HG03521 (cell line): ENCODE results near the gene STIMATE.

ENCODE experiments used
- ATAC-seq: cut with Tn5 transposase; IDR thresholded peaks from one replicate; pipeline ENCODE4 v1.9.1; 2021; ENCODE audit warnings: mild to moderate bottlenecking, moderate library complexity; ENCODE audit not compliant: unreplicated experiment

The STIMATE gene

DNA sequence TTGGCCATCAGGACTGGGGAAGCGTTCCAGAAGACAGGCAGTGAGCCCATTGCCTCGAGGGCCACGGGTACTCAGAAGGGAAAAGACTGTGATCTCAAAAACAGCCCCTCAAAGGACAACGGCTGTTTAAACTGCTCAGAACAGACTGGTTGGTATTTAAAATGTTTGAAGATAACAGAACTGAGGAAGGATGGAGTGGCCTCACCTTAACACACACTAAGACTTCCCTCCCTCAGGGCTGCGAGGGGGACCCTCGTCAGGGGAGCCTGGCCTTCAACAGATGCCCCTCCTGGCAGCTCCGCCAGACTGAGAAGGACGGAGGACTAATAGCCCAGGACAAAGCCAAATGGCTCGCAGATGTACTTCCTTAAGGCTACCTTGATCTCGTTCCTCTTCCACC is 2.6 kb downstream of the STIMATE start:
- ATAC-seq, result no peak

DNA sequence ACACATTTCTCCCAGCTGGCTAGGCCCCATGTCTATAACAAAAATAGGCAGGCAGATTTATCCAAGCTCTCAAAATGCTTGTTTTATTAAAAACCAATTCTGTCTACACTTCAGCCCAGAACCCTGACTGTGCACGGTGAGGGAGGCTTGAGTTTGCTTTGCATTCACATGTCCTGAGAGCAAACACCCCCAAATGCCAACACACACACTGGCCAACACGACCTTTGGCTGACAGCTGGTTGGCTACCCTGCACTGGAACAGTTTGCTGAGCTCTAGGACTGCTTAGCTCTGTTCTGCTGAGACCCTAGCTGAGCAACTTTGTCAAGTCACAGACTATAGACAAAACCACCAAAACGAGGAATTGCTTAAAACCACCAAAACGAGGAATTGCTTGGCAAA is 3.6 kb downstream of the STIMATE start:
- ATAC-seq, result no peak

DNA sequence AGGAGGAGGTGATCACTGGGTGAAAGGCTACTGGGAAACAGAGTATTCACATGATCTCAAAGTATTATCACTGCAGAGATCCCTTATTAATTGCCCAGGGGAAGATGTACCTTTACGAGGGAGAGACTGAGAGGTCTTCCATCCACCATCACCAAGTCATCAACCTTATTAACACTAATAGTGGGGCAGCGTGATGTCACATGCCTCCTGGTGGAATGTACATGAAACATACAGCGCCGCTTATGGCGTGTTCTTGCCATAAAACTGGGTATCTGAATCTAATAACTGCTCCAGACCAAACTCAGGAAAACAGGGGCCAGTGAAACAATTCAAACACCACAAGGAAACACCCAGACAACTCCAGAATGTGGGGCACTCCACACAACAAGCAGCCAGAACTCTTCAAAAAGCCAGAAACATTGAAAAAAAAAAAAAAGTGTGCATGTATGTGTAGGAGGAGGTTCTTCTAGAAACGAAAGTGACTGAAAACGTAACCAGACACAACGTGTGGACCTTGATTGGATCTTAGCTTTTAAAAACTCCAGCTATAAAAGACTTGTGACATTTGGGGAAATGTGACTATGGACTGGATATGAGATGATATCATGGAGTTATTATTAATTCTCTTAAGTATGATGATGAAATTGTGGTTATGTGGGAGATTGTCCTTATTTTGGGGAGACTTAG is 4.6 kb downstream of the STIMATE start:
- no peak for ATAC-seq

DNA sequence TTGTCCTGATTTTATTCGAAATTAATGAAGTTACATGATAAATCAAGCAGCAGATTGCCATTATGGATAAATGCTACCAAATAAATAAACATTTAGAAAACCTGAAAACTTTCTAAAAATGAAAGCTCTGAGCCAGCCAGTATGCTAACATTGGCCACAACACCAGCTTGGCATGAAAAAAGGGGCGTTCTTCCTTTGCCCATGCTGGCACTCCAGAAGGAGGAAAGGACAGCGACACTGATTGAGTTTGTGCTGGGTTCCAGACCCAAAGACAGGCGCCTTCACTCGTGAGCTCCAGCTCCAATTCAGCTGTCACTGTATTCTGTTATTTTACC is 5.1 kb downstream of the STIMATE start:
- no peak for ATAC-seq

DNA sequence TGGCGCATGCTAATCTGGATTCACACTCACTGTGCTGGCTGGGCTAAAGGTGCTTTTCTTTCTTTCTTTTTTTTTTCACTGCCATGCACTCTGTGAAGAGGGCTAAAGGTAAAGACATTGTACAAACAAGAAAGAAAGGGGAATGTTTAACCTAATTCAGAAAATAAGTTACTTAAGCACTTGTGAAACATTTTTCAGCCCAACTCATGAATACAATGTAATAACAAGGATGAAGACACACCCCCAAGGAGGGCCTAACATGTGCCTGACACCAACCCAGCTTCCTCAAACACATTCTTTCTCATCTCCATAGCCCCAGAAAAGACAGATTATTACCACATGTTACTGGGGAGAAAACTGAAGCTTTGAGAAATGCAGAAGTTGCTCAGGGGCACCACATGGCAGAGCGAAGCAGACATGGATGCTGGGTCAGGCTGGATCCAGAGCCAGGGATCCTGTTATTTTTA is 5.7 kb downstream of the STIMATE start:
- no peak for ATAC-seq

DNA sequence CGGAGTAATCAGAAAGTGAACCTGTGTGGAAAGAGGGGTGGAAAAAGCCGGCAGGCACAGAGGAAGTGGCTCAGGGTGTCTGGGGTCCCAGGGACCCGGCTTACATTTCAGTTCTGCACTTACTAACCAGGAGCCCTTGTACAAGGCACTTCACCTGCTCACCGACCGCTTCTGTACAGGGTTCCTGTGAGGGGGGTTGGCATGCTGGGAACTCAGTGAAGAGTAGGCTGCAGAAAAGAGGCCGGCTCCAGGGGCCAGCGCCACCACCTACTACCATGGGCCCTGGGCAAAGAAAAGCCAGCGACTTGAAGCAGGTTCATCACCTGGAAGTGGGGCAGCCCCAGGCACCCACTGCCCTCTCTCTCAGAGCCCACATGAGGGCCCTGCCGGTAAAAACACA is 6.2 kb downstream of the STIMATE start:
- no peak for ATAC-seq

DNA sequence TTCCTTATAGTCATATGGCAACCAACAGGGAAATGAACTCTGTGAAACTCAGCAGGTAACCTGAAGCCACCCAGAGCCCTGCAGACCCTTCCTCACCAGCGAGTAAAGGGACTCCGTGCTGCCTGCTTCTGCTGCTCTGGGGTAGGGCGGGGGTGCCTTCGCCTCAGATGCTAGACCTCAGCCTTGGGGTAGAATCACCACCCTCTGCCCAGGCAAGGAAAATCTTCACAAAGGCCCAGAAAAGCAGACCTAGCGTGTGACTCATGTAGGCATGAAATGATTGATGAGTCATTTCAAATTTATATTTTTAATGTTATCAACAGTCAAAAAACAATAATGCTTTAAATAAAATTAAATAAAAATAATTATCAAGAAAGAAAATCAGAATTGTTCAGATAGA is 6.6 kb downstream of the STIMATE start:
- ATAC-seq, result no peak

DNA sequence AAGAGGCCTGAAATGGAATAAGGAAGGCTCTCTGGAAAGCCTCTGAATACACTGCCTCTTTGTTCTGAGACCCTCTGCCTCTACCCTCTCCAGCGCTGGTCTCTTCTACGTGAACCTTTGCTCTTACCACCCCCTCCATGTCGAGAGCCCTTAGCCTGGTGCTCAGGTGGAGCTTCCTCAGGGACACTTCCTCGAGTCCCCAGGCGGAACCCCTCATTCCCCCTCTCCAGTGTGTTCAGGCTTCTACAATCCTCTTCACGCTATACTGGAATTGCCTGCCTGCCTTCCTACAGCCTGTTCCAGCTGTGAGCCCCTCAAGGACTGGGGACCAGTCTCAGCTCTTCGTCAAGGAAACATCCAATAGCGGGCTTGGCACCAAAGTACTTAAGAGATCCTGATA is 7.4 kb downstream of the STIMATE start:
- ATAC-seq, result no peak

DNA sequence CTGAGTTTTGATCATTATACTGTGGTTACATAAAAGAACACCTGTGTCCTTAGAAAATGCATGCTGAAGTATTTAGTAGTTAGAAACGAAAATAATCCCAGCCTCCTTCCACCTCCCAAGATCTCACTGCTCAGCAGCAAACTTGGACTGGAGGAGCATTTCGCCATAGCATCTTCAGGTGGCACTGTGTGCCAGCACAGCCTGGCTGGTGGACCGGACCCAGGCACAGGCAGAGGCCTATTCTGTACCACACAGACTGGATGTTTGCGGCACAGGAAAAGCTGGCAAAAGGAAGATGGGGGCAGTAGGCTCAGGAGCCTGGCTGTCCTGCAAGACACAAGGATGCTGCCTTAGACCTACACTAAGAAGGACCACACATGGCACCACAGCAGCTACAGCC is 10.2 kb downstream of the STIMATE start:
- no peak for ATAC-seq

DNA sequence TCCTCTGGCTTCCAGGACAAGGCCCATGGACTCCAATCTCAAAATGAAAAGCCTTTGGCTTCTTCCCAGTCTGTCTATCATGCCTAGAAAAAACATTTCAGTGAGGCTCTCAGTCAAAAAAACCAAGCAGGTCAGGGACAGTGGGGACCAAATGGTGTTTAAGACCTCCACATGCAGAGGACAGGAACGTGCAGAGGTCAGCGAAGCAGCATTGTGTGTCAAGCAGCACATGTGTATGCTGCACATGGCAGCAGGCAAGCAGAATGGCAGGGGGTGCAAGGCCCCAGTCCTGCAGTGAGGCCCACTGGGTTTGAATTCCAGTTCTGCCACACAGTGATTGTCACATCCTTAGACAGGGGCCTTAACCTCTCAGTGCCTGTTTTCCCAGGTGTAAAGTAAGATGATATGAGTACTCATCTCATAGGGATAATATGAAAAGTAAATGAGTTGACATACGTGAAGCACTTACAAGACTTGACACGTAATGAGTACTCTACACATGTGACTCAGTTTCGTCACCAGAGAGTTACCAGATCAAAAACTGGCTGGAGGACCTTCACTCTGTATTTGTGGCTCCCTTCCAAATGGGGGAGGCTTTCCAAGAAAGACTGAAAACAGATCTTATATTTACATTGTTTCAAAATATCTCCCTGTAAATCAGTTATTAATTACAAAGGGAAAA is 11.2 kb downstream of the STIMATE start:
- ATAC-seq, result no peak

DNA sequence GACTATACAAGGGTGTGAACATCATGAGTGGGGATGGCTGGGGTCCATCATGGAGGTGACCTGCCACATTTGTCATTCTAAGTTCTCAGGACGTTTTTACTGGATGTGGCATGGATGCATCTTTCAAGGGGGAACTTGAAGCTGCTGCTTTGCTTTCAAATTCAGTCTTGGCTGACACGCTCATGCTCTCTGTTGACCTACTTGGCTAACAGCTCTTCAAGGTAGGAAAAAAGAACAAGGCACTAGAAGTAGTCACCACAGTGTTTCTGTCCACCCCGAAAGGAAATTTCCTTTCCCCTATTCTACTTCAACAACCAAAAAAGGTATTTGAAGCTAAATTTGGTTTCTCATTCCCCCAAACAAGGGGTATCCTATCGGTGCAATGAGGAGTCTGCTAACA is 15.0 kb downstream of the STIMATE start:
- no peak for ATAC-seq

DNA sequence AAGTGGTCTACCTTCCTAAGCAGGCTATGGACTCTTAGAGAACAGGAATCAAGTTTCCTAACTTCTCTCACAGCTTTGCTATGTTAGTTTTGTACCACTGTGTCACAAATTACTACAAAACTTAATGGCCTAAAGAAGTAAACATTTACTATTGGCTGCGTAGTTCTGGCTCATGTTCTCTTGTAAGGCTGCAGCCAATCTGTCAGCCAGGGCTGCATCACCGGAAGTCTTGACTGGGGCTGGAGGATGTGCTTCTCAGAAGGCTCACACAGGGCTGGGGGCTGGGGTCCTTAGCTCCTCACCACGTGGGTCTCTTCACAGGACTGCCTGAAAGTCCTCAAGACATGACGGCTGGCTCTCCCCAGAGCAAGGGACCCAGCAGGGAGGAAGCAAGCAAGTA is 15.5 kb downstream of the STIMATE start:
- no peak for ATAC-seq

DNA sequence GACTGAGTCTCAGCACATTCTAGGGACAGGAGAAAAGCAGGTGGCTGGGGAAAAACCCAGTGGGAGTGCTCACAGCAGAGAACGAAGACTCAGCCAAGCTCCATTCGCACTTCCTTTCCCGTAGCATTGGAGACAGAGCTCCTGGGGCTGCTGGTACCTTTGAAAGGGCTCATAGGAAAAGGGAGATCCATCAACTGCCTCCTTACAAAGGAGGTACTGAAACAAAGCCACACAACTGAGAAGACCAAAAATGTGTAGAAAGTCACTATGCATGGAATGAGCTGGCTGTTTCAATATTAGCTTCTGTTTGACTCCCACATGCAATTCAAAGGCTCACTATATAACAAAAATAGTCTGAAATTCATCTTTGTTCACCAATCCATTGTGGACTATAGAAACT is 16.9 kb downstream of the STIMATE start:
- no peak for ATAC-seq

DNA sequence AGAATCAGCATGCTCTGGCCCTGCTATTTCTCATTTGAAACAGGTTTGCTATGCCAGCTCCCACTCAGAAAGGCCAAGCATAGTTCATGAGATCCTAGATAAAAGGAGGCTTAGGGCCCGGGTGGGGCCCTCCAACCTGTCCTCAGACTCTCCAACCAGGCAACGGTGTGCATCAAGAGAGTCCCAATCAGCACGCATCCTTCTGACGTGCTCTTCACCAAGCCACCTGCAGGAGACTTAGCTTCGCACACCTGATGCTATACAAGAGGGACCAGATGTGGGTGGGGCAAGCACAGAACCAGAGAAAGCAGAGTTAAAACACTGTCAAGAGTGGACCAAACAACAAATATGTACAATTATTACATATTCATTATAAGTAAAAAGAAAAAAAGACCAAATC is 17.3 kb downstream of the STIMATE start:
- no peak for ATAC-seq

DNA sequence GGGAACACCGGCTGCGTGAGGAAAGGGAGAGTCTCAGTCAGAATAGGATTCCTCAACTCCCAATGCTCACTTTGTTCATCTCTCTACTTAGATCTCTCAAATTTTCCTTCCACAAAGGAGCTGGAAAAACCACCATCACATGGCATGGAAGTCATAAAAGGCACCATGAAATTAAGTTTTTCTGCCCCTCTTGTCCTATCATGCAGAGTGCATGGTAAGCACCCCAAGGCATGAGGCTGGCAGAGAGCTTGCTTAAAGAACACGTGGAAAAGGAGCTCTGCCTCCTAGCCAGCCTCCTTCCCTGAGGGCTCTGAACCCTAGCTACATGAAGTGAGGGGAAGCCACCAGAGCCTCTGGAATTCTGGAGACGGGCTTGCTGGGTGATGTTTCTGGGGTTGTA is 17.8 kb downstream of the STIMATE start:
- ATAC-seq, result no peak

DNA sequence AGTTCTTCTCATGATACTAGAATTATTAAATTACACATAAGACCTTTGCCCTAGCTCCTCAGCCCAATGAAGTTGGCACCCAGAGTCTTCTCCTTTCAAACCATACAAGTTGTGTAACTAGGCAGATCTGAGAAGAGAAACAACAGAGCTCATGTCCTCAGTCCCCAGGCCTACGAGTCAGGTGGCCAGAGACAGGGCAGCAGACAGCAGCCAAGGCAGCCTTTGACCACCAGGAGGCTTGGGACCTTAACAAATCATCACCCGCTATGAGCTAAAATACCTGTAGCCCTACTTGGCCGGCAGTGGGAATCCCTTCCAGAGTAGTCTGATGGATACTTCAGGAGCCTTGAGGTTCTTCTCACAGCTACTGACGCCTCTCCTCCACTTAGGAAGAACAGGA is 18.3 kb downstream of the STIMATE start:
- no peak for ATAC-seq

DNA sequence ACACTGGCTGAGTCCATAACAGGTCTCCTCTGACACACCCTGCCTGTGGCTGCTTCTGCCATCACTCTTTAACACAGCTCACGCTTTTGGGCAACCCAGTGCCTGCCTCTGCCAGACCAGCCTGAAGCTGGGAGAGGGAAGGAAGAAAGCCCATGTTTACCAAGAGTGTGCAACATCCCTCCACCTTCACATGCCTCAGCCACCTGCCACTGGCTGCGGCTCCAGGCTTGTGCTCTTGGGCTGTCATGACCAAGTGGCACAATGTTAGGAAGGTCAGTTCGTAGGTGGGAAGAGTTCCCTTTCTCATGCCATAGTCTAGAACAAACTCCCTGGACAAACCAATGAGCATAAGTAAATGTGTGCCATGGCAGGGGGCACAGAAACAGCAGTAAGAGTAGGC is 20.3 kb downstream of the STIMATE start:
- no peak for ATAC-seq

DNA sequence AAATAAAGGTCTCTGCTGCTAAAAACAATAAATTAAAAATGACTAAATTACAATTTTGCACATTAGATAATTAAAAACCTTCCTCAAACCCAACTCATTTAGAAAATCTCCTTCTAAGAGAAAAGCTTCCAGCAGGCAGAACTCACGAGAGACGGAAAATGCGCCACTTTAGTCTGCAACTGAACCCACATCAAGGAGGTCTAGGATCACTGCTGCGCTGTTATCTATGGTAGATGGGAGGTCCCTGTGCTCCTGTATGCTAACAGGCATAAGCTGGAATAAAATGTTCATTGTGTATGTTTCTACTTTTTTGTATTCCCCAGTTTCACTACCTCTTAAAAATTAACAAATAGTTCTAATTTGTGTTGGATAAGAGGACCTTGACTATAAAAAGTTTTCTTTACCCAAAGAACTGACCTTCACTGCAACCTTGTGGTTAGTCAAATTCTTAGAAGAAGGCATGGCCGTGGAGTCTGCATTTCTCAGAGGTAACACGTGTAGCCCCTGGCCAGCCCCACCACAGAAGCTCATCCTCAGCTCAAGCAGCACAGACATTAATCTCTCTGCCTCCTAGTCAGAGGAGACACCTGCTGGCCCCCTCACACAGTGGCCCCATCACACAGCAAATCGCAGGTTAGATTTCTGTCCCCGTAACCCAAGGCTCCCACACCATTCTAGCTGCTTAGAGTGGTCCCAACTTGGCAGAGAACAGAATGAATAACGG is 22.3 kb downstream of the STIMATE start:
- ATAC-seq, result no peak

DNA sequence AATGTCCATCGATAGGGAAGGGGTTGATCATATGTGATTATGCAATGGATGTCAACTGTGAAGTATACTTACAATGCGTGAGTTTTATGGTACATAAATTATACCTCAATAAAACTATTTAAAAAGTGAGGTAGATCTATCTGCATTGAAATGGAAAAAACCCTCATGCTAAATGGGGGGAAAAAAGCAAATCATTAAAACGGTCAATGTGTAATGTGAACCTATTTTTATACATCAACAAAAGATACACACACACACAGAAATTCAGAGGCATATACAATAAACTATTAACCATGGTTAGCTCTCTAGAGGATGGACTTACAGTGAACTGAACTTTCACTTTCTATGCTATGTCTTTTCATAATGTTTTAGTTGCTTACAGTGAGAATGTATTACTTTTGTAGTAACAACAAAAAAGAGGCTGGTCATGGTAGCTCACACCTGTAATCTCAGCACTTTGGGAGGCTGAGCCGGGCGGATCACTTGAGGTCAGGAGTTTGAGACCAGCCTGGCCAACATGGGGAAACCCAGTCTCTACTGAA is 23.1 kb downstream of the STIMATE start:
- ATAC-seq, result no peak

DNA sequence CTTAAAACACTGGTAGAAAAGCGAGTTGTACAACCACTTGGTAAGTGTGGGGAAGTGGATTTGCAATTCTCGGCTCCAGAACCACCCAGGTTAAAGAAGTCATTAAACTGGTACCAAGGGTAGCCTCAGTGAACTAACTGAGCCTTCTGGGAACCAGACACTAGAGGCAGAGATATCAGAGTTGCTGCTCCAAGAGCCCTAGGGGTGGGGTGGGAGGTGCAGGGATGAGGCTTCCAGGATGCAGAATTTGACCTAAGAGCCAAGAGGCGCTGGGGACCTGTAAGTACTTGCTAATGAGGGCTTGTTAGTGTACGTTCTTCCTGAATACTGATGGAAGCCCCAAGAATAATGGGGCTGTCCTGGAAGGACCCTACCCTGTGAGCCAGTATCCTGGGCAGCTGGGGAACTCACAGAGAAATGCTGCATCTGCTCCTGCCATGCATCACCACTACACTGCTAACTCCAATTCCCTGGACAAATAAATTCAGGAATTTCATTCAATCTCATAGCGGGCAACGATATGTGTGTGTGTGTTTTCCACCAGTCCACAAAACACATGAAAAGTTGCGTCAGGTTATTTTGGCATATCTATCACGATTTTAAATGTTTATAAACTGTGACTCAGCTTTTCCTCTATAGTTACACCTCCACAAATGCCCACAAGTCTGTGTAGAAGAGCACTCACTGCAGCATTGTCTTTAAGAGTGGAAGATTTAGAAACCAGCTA is 23.8 kb downstream of the STIMATE start:
- ATAC-seq, result no peak

DNA sequence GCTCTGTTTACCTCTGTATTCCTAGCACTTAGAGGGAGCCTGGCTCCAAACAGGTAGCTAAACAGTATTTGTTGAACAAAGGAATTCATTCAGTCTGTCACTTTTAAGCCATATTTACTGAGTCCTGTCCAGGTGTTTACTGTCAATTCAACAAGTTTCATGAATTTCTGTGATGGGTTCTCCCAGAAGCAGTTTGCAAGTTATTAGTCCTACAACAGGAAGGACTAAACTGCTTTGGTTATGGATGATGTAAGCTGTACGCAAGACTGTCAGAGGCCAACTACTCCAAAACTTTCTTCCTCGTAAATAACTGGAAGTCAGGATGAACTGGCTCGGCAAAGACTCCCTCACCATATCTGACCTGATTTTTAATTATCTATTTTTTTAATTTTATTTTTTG is 25.1 kb downstream of the STIMATE start:
- ATAC-seq, result no peak
